HCT116 (cell line): Measurements from ENCODE around the gene ATF7. TPM values are rescaled to one million over a fixed set of nuclear protein-coding genes. Genes with fewer than 3 reads are reported as not detected.
"Not testable (repeated sequence)": the region's sequence is repeated elsewhere in the genome, so short reads cannot be mapped to it uniquely, and the experiment has no call there.

Experiments used
- ATAC-seq: fragments of 200-7000 bp; cut with Tn5 transposase; 2 replicates; pipeline ENCODE4 v1.9.1; 2020; ENCODE audit warnings: mild to moderate bottlenecking, moderate library complexity
- BruUV-seq: library from RNA; stranded (reverse); fragments of 400-500 nt; replicated peaks from 2 replicates; lab custom pipeline; 2021; lab: Mats Ljungman, UMichigan
- CTCF ChIA-PET: fragments of 300-600 bp; sonication (Branson Sonifier 250); formaldehyde crosslinking; loops from one replicate; lab custom pipeline; 2021; ENCODE audit warnings: antibody characterized with exemption; lab: Charles Lee
- POLR2A ChIA-PET: fragments of 300-600, 350-600 bp; sonication (Branson Sonifier 250); formaldehyde crosslinking; loops from one replicate; lab custom pipeline; 2021; ENCODE audit warnings: antibody characterized with exemption; lab: Charles Lee
- RAD21 ChIA-PET, 2 experiments: fragments of 300-600 bp; sonication (Branson Sonifier 250); formaldehyde crosslinking; loops; one replicate each; lab custom pipeline; 2023; ENCODE audit warnings: low total read pairs in 2 of 2; ENCODE audit not compliant: uncharacterized antibody in 2 of 2, unreplicated experiment in 2 of 2, low non-redundant PET in 1 of 2; lab: Charles Lee
- DNase-seq: peaks from one replicate; pipeline ENCODE4 v3.0.0-alpha.2; 2010; ENCODE audit warnings: low read depth, low spot score
- H2AFZ ChIP-seq: fragments of 200-600 bp; shearing (Covaris generic), sonication (generic); 2 replicates; pipeline ENCODE4 v1.6.1; 2017; ENCODE audit warnings: low read depth, mixed run types, mixed read lengths, antibody characterized with exemption, low read length; ENCODE audit not compliant: poor library complexity, severe bottlenecking
- H3K27ac ChIP-seq: 2 replicates; pipeline ENCODE4 v1.5.1; 2012; ENCODE audit warnings: low read depth, low read length
- H3K27me3 ChIP-seq: fragments of 200-600 bp; sonication (generic); 2 replicates; pipeline ENCODE4 v1.6.1; 2016; ENCODE audit warnings: mixed run types, low read length, mixed read lengths; ENCODE audit not compliant: insufficient read depth
- H3K36me3 ChIP-seq, 2 experiments: fragments of 200-500 bp in 1 of 2; fragments of 200-600 bp in 1 of 2; sonication (Bioruptor generic) in 1 of 2; sonication (generic) in 1 of 2; 2 replicates each; pipeline versions ENCODE4 v1.5.1 to v1.6.1; 2014 to 2016; ENCODE audit warnings: low read length in 2 of 2, inconsistent platforms in 1 of 2, mixed read lengths in 1 of 2, mixed run types in 1 of 2; ENCODE audit not compliant: insufficient read depth in 2 of 2, control insufficient read depth in 1 of 2
- H3K4me1 ChIP-seq, 2 experiments: fragments of 200-600 bp in 1 of 2; sonication (generic) in 1 of 2; 2 replicates each; pipeline versions ENCODE4 v1.5.1 to v1.6.1; 2012 to 2017; ENCODE audit warnings: low read length in 2 of 2, inconsistent platforms in 1 of 2, mild to moderate bottlenecking in 1 of 2, mixed read lengths in 1 of 2, mixed run types in 1 of 2, moderate library complexity in 1 of 2; ENCODE audit not compliant: insufficient read depth in 2 of 2, control insufficient read depth in 1 of 2
- H3K4me2 ChIP-seq: fragments of 200-600 bp; sonication (generic); 2 replicates; pipeline ENCODE4 v1.6.1; 2017; ENCODE audit warnings: mixed run types, low read length, mixed read lengths
- H3K4me3 ChIP-seq, 2 experiments: fragments of 200-600 bp in 1 of 2; sonication (generic) in 1 of 2; replicated peaks in 1 of 2; 2 replicates each; pipeline ENCODE4 v1.5.1; 2011 to 2016; ENCODE audit warnings: low read length in 2 of 2, control low read depth in 1 of 2, low read depth in 1 of 2, mild to moderate bottlenecking in 1 of 2, mixed read lengths in 1 of 2, mixed run types in 1 of 2
- H3K79me2 ChIP-seq: fragments of 200-600 bp; sonication (generic); 2 replicates; pipeline ENCODE4 v1.6.1; 2017; ENCODE audit warnings: mild to moderate bottlenecking, mixed run types, low read length, moderate library complexity, mixed read lengths; ENCODE audit not compliant: insufficient read depth
- H3K9ac ChIP-seq: fragments of 200-600 bp; sonication (generic); 2 replicates; pipeline ENCODE4 v1.6.1; 2016; ENCODE audit warnings: low read length, mixed read lengths
- H3K9me2 ChIP-seq: fragments of 200-600 bp; sonication (generic), shearing (Covaris generic); 2 replicates; pipeline ENCODE4 v1.6.1; 2017; ENCODE audit warnings: mixed run types, mild to moderate bottlenecking, moderate library complexity; ENCODE audit not compliant: insufficient read depth
- H3K9me3 ChIP-seq, 2 experiments: fragments of 200-500 bp in 1 of 2; fragments of 200-600 bp in 1 of 2; sonication (Bioruptor generic) in 1 of 2; sonication (generic) in 1 of 2; 2 replicates each; pipeline ENCODE4 v1.6.1; 2014 to 2017; ENCODE audit warnings: low read length in 2 of 2, mixed read lengths in 2 of 2, inconsistent platforms in 1 of 2, low read depth in 1 of 2, mild to moderate bottlenecking in 1 of 2, mixed run types in 1 of 2, moderate library complexity in 1 of 2; ENCODE audit not compliant: control insufficient read depth in 1 of 2, insufficient read depth in 1 of 2
- H4K20me1 ChIP-seq: fragments of 200-600 bp; sonication (generic), shearing (Covaris generic); 2 replicates; pipeline ENCODE4 v1.6.1; 2017; ENCODE audit warnings: mixed run types, mild to moderate bottlenecking, moderate library complexity; ENCODE audit not compliant: insufficient read depth
- CEBPB ChIP-seq: IDR thresholded peaks from 2 replicates; pipeline ENCODE4 v1.6.1; 2012; ENCODE audit warnings: low read depth
- EGR1 ChIP-seq: IDR thresholded peaks from 2 replicates; pipeline ENCODE4 v1.6.1; 2012; ENCODE audit warnings: low read depth
- MAX ChIP-seq: IDR thresholded peaks from 2 replicates; pipeline ENCODE4 v1.6.1; 2012
- POLR2AphosphoS5 ChIP-seq: IDR thresholded peaks from 2 replicates; pipeline ENCODE4 v1.6.1; 2011; ENCODE audit warnings: mild to moderate bottlenecking, low read depth, low read length, moderate library complexity
- RAD21 ChIP-seq: IDR thresholded peaks from 2 replicates; pipeline ENCODE4 v1.6.1; 2012; ENCODE audit warnings: low read depth, mild to moderate bottlenecking
- YY1 ChIP-seq: IDR thresholded peaks from 2 replicates; pipeline ENCODE4 v1.6.1; 2011; ENCODE audit warnings: low read length, low read depth, moderate library complexity, mild to moderate bottlenecking; ENCODE audit not compliant: insufficient replicate concordance; ENCODE audit errors: extremely low read depth
- ZFX ChIP-seq: fragments of 450-650 bp; IDR thresholded peaks from 2 replicates; pipeline ENCODE4 v1.6.1; 2017
- intact Hi-C: fragments of 100-400 bp; cut with micrococcal nuclease; formaldehyde crosslinking; loops from 2 replicates; pipeline ENCODE4 v1.10.0; 2022
- total RNA-seq: library from RNA; stranded (reverse); gene quantifications from one replicate; pipeline ENCODE4 v1.2.1, GENCODE V29; 2021; ENCODE audit not compliant: unreplicated experiment
- TF ChIP-seq, protein P1 (sequence below): IDR thresholded peaks from 2 replicates; pipeline ENCODE4 v1.6.1; 2012
- TF ChIP-seq, protein P2 (sequence below): IDR thresholded peaks from 2 replicates; pipeline ENCODE4 v1.6.1; 2012; ENCODE audit warnings: low read depth
- TF ChIP-seq, protein P3 (sequence below): IDR thresholded peaks from 2 replicates; pipeline ENCODE4 v1.6.1; 2011; ENCODE audit warnings: mild to moderate bottlenecking, low read length, moderate library complexity; ENCODE audit not compliant: insufficient replicate concordance; ENCODE audit errors: extremely low read depth

ATF7 gene
- total RNA-seq, 1 experiment from 2014 or later = 24.0 TPM

- Histone ChIP-seq H4K20me1 (no peaks in the 10 kb centered on the region), H3K4me2 (no peak overlapping the region), H3K9me3 (no peaks in the 10 kb centered on the region), H3K9me2 (no peaks in the 10 kb centered on the region), H3K79me2 (no peaks in the 10 kb centered on the region), H3K27me3 (no peaks in the 10 kb centered on the region), H2AFZ (no peak overlapping the region), H3K4me3 (no peak overlapping the region), H3K4me1 (no peaks in the 10 kb centered on the region), H3K36me3 (no peaks in the 10 kb centered on the region), H3K27ac (no peak overlapping the region), H3K9ac (no peak overlapping the region)
- no peak for DNase-seq
- ChIA-PET RAD21 (no interaction called here), POLR2A (no interaction called here), CTCF (interaction anchor here (0.8 kb wide), 1 partner anchor 25 kb away, joined by 3 read pairs; no protein-coding TSS in a partner anchor)
- TF ChIP-seq CEBPB (no peak), ZFX (no peak), RAD21 (no peak), YY1 (no peak), MAX (no peak), EGR1 (no peak), POLR2AphosphoS5 (no peak)
- TF ChIP-seq, protein P1, sequence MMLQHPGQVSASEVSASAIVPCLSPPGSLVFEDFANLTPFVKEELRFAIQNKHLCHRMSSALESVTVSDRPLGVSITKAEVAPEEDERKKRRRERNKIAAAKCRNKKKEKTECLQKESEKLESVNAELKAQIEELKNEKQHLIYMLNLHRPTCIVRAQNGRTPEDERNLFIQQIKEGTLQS = no peak
- TF ChIP-seq, protein P2, sequence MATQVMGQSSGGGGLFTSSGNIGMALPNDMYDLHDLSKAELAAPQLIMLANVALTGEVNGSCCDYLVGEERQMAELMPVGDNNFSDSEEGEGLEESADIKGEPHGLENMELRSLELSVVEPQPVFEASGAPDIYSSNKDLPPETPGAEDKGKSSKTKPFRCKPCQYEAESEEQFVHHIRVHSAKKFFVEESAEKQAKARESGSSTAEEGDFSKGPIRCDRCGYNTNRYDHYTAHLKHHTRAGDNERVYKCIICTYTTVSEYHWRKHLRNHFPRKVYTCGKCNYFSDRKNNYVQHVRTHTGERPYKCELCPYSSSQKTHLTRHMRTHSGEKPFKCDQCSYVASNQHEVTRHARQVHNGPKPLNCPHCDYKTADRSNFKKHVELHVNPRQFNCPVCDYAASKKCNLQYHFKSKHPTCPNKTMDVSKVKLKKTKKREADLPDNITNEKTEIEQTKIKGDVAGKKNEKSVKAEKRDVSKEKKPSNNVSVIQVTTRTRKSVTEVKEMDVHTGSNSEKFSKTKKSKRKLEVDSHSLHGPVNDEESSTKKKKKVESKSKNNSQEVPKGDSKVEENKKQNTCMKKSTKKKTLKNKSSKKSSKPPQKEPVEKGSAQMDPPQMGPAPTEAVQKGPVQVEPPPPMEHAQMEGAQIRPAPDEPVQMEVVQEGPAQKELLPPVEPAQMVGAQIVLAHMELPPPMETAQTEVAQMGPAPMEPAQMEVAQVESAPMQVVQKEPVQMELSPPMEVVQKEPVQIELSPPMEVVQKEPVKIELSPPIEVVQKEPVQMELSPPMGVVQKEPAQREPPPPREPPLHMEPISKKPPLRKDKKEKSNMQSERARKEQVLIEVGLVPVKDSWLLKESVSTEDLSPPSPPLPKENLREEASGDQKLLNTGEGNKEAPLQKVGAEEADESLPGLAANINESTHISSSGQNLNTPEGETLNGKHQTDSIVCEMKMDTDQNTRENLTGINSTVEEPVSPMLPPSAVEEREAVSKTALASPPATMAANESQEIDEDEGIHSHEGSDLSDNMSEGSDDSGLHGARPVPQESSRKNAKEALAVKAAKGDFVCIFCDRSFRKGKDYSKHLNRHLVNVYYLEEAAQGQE = no peak
- TF ChIP-seq, protein P3, sequence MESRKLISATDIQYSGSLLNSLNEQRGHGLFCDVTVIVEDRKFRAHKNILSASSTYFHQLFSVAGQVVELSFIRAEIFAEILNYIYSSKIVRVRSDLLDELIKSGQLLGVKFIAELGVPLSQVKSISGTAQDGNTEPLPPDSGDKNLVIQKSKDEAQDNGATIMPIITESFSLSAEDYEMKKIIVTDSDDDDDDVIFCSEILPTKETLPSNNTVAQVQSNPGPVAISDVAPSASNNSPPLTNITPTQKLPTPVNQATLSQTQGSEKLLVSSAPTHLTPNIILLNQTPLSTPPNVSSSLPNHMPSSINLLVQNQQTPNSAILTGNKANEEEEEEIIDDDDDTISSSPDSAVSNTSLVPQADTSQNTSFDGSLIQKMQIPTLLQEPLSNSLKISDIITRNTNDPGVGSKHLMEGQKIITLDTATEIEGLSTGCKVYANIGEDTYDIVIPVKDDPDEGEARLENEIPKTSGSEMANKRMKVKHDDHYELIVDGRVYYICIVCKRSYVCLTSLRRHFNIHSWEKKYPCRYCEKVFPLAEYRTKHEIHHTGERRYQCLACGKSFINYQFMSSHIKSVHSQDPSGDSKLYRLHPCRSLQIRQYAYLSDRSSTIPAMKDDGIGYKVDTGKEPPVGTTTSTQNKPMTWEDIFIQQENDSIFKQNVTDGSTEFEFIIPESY = no peak
- no peak for ATAC-seq
- BruUV-seq = no TSS peak
- intact Hi-C loops = no loop called here
Measured at GRCh38 chr12:53567961-53568808, 58.0 kb downstream of the ATF7 start.

GRCh38 chr12:53565376-53565775 is 60.8 kb downstream of the ATF7 start:
- H3K36me3 ChIP-seq, H3K4me3 ChIP-seq, H3K4me2 ChIP-seq, H3K27ac ChIP-seq, H3K79me2 ChIP-seq, intact Hi-C loops, H3K27me3 ChIP-seq, POLR2A ChIA-PET, DNase-seq, BruUV-seq, ATAC-seq, H3K9ac ChIP-seq, CTCF ChIA-PET, H2AFZ ChIP-seq, H3K9me2 ChIP-seq, H3K9me3 ChIP-seq, RAD21 ChIA-PET, H4K20me1 ChIP-seq: not testable (repeated sequence)
- H3K4me1 ChIP-seq = peaks cover 18 to 22% of the 10 kb centered on the region in 2 experiments
